ENCODE results near the gene SYTL3. TPM values are rescaled to one million over a fixed set of nuclear protein-coding genes. Genes with fewer than 3 reads are reported as not detected.
"Not testable (repeated sequence)": the region's sequence is repeated elsewhere in the genome, so short reads cannot be mapped to it uniquely, and the experiment has no call there.

The SYTL3 gene
- total RNA-seq, 2 experiments from 2014 or later: 163 to 180 TPM

DNA sequence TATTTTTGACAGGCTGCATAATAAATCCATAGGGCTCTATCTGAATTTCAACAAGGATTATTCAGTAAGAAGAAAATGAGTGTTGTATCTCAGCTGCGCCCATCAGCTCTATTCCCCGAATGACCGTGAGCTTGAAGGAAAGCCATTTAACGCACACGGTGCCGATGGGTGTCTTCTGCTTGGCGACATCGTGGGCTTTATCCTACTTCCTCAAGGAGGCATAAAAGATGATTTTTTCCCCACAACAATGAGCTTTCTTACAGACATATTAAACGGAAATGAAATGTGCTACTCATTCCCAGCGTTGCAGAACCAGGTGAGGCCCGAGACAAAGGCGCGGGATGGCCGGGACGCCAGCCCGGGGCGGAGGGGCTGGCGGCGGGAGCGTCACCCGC lies 6.0 kb upstream of the SYTL3 start:
- H3K4me3 Mint-ChIP-seq: peak overlapping the region; percentile 99
- DNase-seq (no peak), ATAC-seq (no peak)
- H3K27ac Mint-ChIP-seq: peak overlapping the region; percentile 99
- peaks cover 52% of the 10 kb centered on the region for H3K36me3 Mint-ChIP-seq (ENCODE audit: low read depth)
- ChIA-PET CTCF (interaction anchor here (0.8 to 2.8 kb wide), 10 partner anchors 9 to 47 kb away, joined by 3 to 11 read pairs (median 4); no protein-coding TSS in a partner anchor), POLR2A (interaction anchor here (0.7 to 4.0 kb wide), 5 partner anchors 9 to 374 kb away, joined by 3 to 71 read pairs (median 4); no protein-coding TSS in a partner anchor)
- H3K9me3 Mint-ChIP-seq (ENCODE audit: low read depth): peaks cover 2% of the 10 kb centered on the region
- intact Hi-C loops (cut with DNase I, micrococcal nuclease): loop anchor here (1.0 to 10.0 kb wide), 11 partner anchors 9 to 1859 kb away; partner anchors contain the start of genes GTF2H5 (in 1 of the 2), SERAC1 (in 1 of the 2), TMEM181 (in 1 of the 2) and WTAP (in 1 of the 2)
- peaks cover 77% of the 10 kb centered on the region for H3K4me1 Mint-ChIP-seq
- no peaks in the 10 kb centered on the region for H3K27me3 Mint-ChIP-seq

DNA sequence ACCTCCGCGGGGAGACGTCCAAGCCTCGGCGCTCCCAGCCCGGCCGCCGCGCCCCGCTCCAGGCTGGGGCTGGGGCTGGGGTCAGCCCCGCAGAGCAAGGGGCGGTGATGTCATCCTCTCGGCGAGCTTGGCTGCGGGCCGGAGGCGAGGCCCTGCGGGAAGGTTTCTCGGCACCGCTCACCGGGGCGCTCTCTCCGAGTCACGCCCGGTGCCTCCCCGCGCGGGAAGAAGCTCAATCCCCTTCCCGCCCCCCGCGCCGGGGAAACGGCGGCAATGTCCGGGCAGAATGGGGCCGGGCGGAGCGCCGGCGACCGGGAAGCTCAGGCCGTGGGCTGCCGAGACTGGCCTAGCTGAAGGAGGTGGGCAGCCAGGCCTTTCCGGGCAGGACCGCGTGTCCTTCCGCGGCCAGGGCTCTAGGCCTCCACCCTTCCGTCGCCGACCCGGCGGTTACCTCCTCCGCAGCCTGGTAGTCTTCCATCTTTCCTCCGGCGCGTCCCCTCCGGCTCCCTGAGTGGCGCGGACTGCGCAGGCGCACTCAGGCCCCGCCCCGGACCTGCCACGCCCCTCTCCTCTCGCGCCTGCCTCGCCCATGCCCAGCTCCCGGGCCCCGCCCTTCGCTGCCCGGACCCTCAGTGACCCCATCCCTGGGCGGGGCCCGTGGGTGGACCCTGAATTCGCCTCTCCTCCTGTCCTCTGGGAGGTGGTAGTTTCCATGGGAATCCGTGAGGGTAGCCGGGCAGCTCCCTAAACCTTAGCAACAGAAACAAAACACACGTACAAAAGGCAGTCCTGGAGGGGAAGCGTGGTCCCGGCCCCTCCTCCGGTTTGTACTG lies 5.4 kb upstream of the SYTL3 start, which contains the start of gene DYNLT1:
Gene DYNLT1 (minus strand): TSS at position 513 of the 833 bp plus-strand sequence. CDS start 35 bp downstream, at position 478.
- POLR2A ChIA-PET: interaction anchor here (0.6 to 4.0 kb wide), 7 partner anchors 8 to 373 kb away, joined by 3 to 71 read pairs (median 6); no protein-coding TSS in a partner anchor
- Mint-ChIP-seq H3K36me3 (ENCODE audit: low read depth) (peaks cover 47% of the 10 kb centered on the region), H3K27me3 (no peaks in the 10 kb centered on the region), H3K4me3 (peak within 1 kb of the TSS; percentile 99), H3K9me3 (ENCODE audit: low read depth) (peaks cover 2% of the 10 kb centered on the region), H3K4me1 (peaks cover 77% of the 10 kb centered on the region), H3K27ac (peak within 1 kb of the TSS; percentile 99)
- DNase-seq (peak; percentile 94), ATAC-seq (peak; percentile 43)
- CTCF ChIA-PET: interaction anchor here (0.6 to 2.8 kb wide), 11 partner anchors 7 to 704 kb away, joined by 3 to 11 read pairs (median 4); no protein-coding TSS in a partner anchor
- intact Hi-C loops (cut with DNase I, micrococcal nuclease): loop anchor here (1.0 to 10.0 kb wide), 15 partner anchors 9 to 1860 kb away; partner anchors contain the start of genes GTF2H5 (in 1 of the 2), SERAC1 (in 1 of the 2), SNX9 (in 1 of the 2) and TAGAP (in 1 of the 2)

DNA sequence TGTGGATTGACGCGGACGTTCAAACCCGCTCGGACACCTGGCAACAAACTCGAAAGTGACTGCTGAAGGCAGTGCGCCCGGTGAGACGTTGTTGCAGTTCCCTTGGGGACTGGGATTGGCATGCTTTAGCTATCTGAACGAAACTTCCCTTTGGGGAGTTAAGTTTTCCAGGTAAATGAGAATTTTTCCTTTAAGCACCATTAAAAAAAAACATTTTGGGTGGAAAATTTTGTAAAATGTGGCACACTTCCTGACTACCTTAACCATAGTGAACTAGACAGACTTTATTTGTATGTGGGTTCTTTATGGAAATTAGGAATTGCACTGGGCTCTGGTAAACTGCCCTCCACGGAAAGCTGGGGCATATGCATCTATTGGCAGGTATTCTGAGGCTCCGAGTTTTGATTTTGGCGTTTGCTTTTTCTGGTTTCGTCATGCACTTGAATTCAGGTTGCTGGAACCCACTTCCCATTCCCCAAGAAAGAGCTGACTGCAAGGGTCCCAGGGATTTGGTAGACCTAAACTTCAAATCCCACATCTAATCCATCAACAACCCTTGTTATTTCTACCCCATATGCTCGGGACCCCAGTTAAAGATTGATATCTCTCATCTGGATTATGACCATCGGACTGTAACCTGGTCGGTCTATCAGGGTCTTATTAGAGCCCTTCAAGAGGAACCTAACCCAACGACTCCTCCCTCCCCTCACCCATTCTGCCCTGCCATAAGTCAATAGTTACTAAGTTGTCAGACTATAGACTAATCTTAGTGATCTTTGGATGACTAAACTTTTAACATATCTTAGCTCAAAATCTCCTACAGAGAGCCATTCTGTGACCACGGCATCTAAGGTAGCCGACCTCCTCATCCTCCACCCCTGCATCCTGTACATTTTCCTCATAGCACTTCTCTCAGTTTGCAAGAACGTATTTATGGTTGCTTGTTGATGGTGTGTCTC lies 4.5 kb upstream of the SYTL3 start:
- H3K4me1 Mint-ChIP-seq: peaks cover 71% of the 10 kb centered on the region
- peaks cover 2% of the 10 kb centered on the region for H3K9me3 Mint-ChIP-seq (ENCODE audit: low read depth)
- ATAC-seq: peak; percentile 9
- H3K4me3 Mint-ChIP-seq: peak overlapping the region; percentile 99
- ChIA-PET POLR2A (interaction anchor here (0.6 to 4.0 kb wide), 6 partner anchors 7 to 373 kb away, joined by 3 to 71 read pairs (median 6); no protein-coding TSS in a partner anchor), CTCF (interaction anchor here (0.6 to 2.8 kb wide), 9 partner anchors 8 to 459 kb away, joined by 3 to 11 read pairs (median 4); no protein-coding TSS in a partner anchor)
- no peaks in the 10 kb centered on the region for H3K27me3 Mint-ChIP-seq
- intact Hi-C loops (cut with DNase I, micrococcal nuclease): loop anchor here (1.0 to 10.0 kb wide), 14 partner anchors 8 to 1861 kb away; partner anchors contain the start of genes GTF2H5 (in 1 of the 2), SERAC1 (in 1 of the 2), SNX9 (in 1 of the 2) and TAGAP (in 1 of the 2)
- peaks cover 43% of the 10 kb centered on the region for H3K36me3 Mint-ChIP-seq (ENCODE audit: low read depth)
- peak; percentile 57 for DNase-seq
- peak overlapping the region; percentile 94 for H3K27ac Mint-ChIP-seq

DNA sequence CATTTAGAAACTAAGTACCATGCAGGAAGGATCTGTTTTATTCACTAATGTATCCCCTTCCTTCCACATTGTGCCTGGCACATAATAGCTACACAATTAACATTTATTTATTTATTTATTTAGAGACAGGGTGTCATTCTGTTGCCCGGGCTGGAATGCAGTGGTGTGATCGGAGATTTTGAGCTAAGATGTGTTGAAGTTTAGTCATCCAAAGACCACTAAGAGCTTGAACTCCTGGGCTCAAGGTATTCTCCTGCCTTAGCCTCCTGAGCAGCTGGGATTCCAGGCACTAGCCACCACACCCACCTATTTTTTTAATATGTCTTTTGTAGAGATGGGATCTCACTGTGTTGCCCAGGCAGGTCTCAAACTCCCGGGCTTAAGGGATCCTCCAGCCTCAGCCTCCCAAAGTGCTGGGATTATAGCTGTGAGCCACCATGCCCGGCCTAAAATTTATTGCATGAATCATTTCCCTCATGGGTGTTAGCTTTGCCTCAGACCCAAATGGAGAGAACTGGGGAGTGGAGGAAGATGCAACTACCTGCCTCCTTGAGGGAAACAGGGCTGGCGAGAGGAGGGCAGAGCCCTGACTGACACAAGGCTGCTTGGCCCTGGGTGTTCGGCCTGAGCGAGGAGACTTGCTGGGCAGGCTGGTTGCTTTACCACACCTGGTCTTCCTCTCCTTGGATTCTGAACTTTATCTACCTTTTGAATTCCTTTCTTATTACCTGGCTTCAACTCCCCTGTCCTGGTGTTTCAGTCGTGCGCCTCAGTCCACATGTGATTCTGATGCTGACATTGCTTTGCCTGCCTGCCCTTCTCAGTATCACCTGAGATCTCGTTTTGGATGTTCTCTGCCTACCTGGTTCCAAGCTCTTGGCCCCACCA lies 3.6 kb upstream of the SYTL3 start:
- POLR2A ChIA-PET: interaction anchor here (4.0 kb wide), 1 partner anchor 7 kb away, joined by 71 read pairs; no protein-coding TSS in a partner anchor
- H3K4me3 Mint-ChIP-seq: peak overlapping the region; percentile 99
- H3K27me3 Mint-ChIP-seq: no peaks in the 10 kb centered on the region
- CTCF ChIA-PET: interaction anchor here (0.6 to 2.8 kb wide), 8 partner anchors 9 to 458 kb away, joined by 3 to 9 read pairs (median 4); no protein-coding TSS in a partner anchor
- H3K9me3 Mint-ChIP-seq (ENCODE audit: low read depth): peaks cover 2% of the 10 kb centered on the region
- ATAC-seq (no peak), DNase-seq (peak; percentile 18)
- peaks cover 41% of the 10 kb centered on the region for H3K36me3 Mint-ChIP-seq (ENCODE audit: low read depth)
- H3K4me1 Mint-ChIP-seq: peaks cover 66% of the 10 kb centered on the region
- intact Hi-C loops (cut with DNase I, micrococcal nuclease): loop anchor here (5.0 to 10.0 kb wide), 7 partner anchors 206 to 1861 kb away; partner anchors contain the start of genes SNX9 (in 1 of the 2) and TAGAP (in 1 of the 2)
- H3K27ac Mint-ChIP-seq: peak overlapping the region; percentile 94

DNA sequence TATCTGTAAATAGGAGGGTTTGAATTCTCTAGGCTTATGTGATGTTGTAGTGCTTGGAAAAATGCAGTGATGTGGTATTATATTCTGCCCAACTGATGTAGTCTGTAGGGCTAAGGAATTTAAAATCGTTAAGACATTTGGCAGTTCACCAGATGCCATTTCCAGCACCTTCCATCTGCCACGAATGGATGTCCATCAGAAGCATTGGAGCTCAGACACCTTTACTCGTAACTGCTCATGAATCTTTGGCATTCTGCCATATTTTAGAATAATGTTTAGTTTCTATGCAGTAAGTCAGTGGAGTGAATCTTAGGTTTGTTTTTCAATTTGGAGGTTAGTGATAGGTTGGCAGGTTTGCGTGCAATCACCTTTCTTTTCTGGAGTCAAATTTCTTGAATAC lies 2.4 kb upstream of the SYTL3 start:
- intact Hi-C loops (cut with DNase I, micrococcal nuclease): loop anchor here (5.0 to 10.0 kb wide), 7 partner anchors 205 to 1863 kb away; partner anchors contain the start of genes SNX9 (in 1 of the 2) and TAGAP (in 1 of the 2)
- H3K27me3 Mint-ChIP-seq: no peaks in the 10 kb centered on the region
- peak; percentile 4 for DNase-seq
- H3K36me3 Mint-ChIP-seq (ENCODE audit: low read depth): peaks cover 40% of the 10 kb centered on the region
- H3K27ac Mint-ChIP-seq: peak overlapping the region; percentile 80
- POLR2A ChIA-PET: no interaction called here
- H3K4me1 Mint-ChIP-seq: peaks cover 60% of the 10 kb centered on the region
- CTCF ChIA-PET: interaction anchor here (0.7 to 1.3 kb wide), 3 partner anchors 13 to 395 kb away, joined by 3 to 5 read pairs (median 5); no protein-coding TSS in a partner anchor
- ATAC-seq: no peak
- peaks cover 2% of the 10 kb centered on the region for H3K9me3 Mint-ChIP-seq (ENCODE audit: low read depth)
- no peak overlapping the region for H3K4me3 Mint-ChIP-seq

DNA sequence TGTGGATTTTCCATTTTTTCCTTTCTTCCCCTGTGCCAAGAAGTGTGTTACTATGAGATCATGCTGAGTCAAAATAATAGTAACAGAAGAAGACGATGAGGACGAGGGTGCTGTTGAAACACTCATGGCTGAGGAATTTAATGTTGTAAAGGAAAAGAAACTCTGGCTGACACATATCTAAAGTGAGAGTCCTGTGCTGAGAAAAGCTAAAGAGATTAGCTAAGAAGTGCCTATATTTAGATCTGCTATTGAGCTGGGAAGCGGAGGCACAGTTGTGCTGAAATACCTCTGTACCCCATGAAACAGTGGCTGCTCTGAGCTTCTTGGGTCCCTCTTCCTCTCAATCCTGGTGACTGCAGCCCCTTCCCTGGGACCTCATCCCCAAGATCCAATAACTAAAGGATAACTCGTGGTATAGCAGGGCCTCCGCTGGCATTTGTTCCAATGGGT lies 1.1 kb upstream of the SYTL3 start:
- H3K36me3 Mint-ChIP-seq (ENCODE audit: low read depth): peaks cover 42% of the 10 kb centered on the region
- POLR2A ChIA-PET: interaction anchor here (0.5 to 1.9 kb wide), 15 partner anchors 10 to 451 kb away, joined by 4 to 21 read pairs (median 5); partner anchors contain the start of gene EZR
- intact Hi-C loops (cut with DNase I, micrococcal nuclease): loop anchor here (1.0 to 10.0 kb wide), 17 partner anchors 168 to 1864 kb away; partner anchors contain the start of genes SNX9 (in 1 of the 2), TAGAP (in 1 of the 2) and WTAP (in 1 of the 2)

DNA sequence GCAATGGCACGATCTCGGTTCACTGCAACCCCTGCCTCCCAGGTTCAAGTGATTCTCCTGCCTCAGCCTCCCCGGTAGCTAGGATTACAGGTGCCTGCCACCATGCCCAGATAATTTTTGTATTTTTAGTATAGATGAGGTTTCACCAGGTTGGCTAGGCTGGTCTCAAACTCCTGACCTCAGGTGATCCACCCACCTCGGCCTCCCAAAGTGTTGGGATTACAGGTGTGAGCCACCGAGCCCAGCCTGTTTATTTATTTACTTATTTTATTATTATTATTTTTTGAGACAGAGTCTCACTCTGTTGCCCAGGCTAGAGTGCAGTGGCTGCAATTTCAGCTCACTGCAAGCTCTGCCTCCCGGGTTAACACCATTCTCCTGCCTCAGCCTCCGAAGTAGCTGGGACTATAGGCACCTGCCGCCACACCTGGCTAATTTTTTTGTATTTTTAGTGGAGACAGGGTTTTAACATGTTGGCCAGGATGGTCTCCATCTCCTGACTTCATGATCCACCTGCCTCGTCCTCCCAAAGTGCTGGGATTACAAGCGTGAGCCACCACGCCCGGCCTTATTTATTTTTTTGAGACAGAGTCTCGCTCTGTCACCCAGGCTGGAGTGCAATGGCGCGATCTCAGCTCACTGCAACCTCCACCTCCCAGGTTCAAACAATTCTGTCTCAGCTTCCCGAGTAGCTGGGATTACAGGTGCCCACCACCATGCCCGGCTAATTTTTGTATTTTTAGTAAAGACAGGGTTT lies 2.3 kb downstream of the SYTL3 start:
- H3K27me3 Mint-ChIP-seq; H3K9me3 Mint-ChIP-seq (ENCODE audit: low read depth); ATAC-seq; DNase-seq: not testable (repeated sequence)
- intact Hi-C loops (cut with DNase I, micrococcal nuclease): loop anchor here in 1 of 2 experiments (2.0 to 5.0 kb wide), 4 partner anchors 347 to 1040 kb away; partner anchors contain the start of genes SOD2 and SYNJ2
- POLR2A ChIA-PET: interaction anchor here (0.8 to 2.4 kb wide), 5 partner anchors 8 to 365 kb away, joined by 3 to 71 read pairs (median 9); partner anchors contain the start of gene DYNLT1
- CTCF ChIA-PET: interaction anchor here (0.6 to 1.8 kb wide), 5 partner anchors 8 to 366 kb away, joined by 3 to 11 read pairs (median 3); partner anchors contain the start of gene DYNLT1
- H3K27ac Mint-ChIP-seq: peak overlapping the region; percentile 99
- peaks cover 74% of the 10 kb centered on the region for H3K4me1 Mint-ChIP-seq
- H3K36me3 Mint-ChIP-seq (ENCODE audit: low read depth): peaks cover 68% of the 10 kb centered on the region
- peak overlapping the region; percentile 81 for H3K4me3 Mint-ChIP-seq

More for the DNA sequence above, 1.1 kb upstream of the SYTL3 start:
- peak; percentile 21 for ATAC-seq
- peak; percentile 60 for DNase-seq
- Mint-ChIP-seq H3K27me3 (no peaks in the 10 kb centered on the region), H3K4me1 (peaks cover 64% of the 10 kb centered on the region), H3K4me3 (peak overlapping the region; percentile 81), H3K27ac (peak overlapping the region; percentile 88), H3K9me3 (ENCODE audit: low read depth) (peaks cover 2% of the 10 kb centered on the region)
- CTCF ChIA-PET: interaction anchor here (1.3 to 1.8 kb wide), 2 partner anchors 11 to 42 kb away, joined by 4 to 7 read pairs; no protein-coding TSS in a partner anchor

DNA sequence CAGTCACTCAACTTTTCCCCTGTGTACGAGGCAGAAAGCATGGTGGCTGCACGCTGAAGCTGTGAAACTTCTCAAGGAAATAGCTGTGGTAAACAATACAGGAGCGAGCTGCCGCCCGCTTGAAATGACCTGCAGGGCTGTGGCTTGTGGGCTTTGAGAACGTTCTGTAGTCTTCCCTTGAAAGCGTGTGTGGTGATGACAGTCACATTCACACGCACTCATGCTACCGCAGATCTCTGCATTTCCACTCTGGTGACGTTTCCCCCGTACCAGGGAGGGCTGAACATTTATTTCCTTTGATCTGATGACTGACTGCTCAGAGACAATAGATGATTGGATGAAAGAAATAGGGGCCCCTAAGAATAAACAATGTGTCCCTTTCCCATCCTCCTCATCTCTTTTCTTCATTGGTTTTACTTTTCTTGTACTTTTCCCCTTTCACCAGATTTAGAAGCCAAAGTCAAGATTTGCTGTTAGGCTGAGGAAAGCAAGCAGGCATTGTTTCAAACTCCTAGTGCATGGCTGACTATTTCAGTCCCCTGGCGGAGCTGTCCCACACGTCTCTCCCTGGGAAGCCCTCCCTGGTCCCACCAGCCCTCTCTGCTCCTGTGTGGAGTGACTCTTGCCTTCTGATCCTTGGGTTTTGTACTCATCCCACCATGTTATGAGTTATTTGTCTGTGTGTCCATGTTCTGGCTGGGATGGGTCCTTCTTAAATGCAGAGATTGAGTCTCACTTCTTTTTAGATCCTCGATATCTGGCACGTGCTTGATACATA lies 3.9 kb downstream of the SYTL3 start:
- POLR2A ChIA-PET: interaction anchor here (0.6 to 2.4 kb wide), 9 partner anchors 10 to 446 kb away, joined by 3 to 71 read pairs (median 8); partner anchors contain the start of gene DYNLT1

More for the DNA sequence above, 3.9 kb downstream of the SYTL3 start:
- H3K36me3 Mint-ChIP-seq (ENCODE audit: low read depth): peaks cover 71% of the 10 kb centered on the region
- H3K27me3 Mint-ChIP-seq: no peaks in the 10 kb centered on the region
- H3K27ac Mint-ChIP-seq: peak overlapping the region; percentile 99
- peak; percentile 47 for ATAC-seq
- H3K9me3 Mint-ChIP-seq (ENCODE audit: low read depth): no peaks in the 10 kb centered on the region
- peaks cover 64% of the 10 kb centered on the region for H3K4me1 Mint-ChIP-seq
- CTCF ChIA-PET: interaction anchor here (0.5 to 1.8 kb wide), 6 partner anchors 10 to 1107 kb away, joined by 3 to 11 read pairs (median 3); partner anchors contain the start of gene DYNLT1
- peak; percentile 94 for DNase-seq
- intact Hi-C loops (cut with DNase I, micrococcal nuclease): loop anchor here (1.0 to 5.0 kb wide), 12 partner anchors 8 to 1039 kb away; partner anchors contain the start of genes DYNLT1 (in 1 of the 2), SOD2 (in 1 of the 2) and SYNJ2 (in 1 of the 2)
- peak overlapping the region; percentile 81 for H3K4me3 Mint-ChIP-seq
